ENCODE measurements around the gene PPP2R2C. TPM values are rescaled to one million over a fixed set of nuclear protein-coding genes. Genes with fewer than 3 reads are reported as not detected.
A peak's percentile ranks its signal among the peaks of the same experiment; 100 is the strongest.

PPP2R2C gene
- total and polyA plus RNA-seq, 9 of the 15 experiments (the other 6 are each of a cell fraction or from before 2014, with no cell fraction given), result 0.04 to 0.06 TPM; not detected in 7

DNA sequence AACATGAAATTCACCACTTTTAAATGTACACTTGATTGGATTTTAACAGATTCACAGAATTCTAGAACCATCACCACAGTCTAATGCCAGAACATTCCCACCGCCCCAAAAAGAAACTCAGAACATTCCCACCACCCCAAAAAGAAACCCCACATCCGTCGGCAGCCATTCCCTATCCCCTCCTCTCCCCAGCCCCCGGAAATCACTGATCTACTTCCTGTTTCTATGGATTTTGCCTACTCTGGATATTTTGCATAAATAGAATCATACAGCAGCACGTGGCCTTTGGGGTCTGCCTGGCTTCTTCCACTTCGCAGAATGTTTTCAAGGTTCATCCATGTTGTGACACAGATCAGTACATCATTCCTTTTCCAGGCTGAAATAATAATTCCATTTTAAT lies 79.3 kb downstream of the PPP2R2C start (continued):
- TF ChIP-seq, protein P1, sequence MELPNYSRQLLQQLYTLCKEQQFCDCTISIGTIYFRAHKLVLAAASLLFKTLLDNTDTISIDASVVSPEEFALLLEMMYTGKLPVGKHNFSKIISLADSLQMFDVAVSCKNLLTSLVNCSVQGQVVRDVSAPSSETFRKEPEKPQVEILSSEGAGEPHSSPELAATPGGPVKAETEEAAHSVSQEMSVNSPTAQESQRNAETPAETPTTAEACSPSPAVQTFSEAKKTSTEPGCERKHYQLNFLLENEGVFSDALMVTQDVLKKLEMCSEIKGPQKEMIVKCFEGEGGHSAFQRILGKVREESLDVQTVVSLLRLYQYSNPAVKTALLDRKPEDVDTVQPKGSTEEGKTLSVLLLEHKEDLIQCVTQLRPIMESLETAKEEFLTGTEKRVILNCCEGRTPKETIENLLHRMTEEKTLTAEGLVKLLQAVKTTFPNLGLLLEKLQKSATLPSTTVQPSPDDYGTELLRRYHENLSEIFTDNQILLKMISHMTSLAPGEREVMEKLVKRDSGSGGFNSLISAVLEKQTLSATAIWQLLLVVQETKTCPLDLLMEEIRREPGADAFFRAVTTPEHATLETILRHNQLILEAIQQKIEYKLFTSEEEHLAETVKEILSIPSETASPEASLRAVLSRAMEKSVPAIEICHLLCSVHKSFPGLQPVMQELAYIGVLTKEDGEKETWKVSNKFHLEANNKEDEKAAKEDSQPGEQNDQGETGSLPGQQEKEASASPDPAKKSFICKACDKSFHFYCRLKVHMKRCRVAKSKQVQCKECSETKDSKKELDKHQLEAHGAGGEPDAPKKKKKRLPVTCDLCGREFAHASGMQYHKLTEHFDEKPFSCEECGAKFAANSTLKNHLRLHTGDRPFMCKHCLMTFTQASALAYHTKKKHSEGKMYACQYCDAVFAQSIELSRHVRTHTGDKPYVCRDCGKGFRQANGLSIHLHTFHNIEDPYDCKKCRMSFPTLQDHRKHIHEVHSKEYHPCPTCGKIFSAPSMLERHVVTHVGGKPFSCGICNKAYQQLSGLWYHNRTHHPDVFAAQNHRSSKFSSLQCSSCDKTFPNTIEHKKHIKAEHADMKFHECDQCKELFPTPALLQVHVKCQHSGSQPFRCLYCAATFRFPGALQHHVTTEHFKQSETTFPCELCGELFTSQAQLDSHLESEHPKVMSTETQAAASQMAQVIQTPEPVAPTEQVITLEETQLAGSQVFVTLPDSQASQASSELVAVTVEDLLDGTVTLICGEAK (IDR thresholded peaks at IDR 0.05), result peak; percentile 74
- TF ChIP-seq, protein P1 (CRISPR knock-in tag; IDR thresholded peaks at IDR 0.05), result no peak
- TF ChIP-seq SP2 (IDR thresholded peaks at IDR 0.05; ENCODE audit: extremely low read depth, low read depth, low read length, poor library complexity, severe bottlenecking) (no peak), GABPB1 (CRISPR knock-in tag; IDR thresholded peaks at IDR 0.05) (no peak), PHB (CRISPR knock-in tag; IDR thresholded peaks at IDR 0.05) (no peak), RBM25 (IDR thresholded peaks at IDR 0.05; ENCODE audit: low read depth, low read length, severe bottlenecking) (no peak), CREM (IDR thresholded peaks at IDR 0.05; ENCODE audit: low read depth) (no peak), ELF2 (CRISPR knock-in tag; IDR thresholded peaks at IDR 0.05) (no peak), ZKSCAN8 (CRISPR knock-in tag; IDR thresholded peaks at IDR 0.05) (no peak), SPI1 (IDR thresholded peaks at IDR 0.05; ENCODE audit: borderline replicate concordance, low read depth, low read length) (no peak), MCM3 (IDR thresholded peaks at IDR 0.05) (no peak), L3MBTL2 (IDR thresholded peaks at IDR 0.05) (0 out of 2 replicates have a peak, but pooled peaks have one; percentile 17), ASH1L (IDR thresholded peaks at IDR 0.05; ENCODE audit: borderline replicate concordance, low read depth, partially characterized antibody) (no peak), HLTF (IDR thresholded peaks at IDR 0.05) (no peak), POLR2G (IDR thresholded peaks at IDR 0.05; ENCODE audit: low read depth, low read length) (no peak), TFAM (CRISPR knock-in tag; conservative IDR thresholded peaks at IDR 0.05) (no peak), HNRNPK (IDR thresholded peaks at IDR 0.05; ENCODE audit: low read depth, low read length, poor library complexity, severe bottlenecking) (no peak), ZNF668 (CRISPR knock-in tag; IDR thresholded peaks at IDR 0.05) (no peak), ZNF431 (CRISPR knock-in tag; IDR thresholded peaks at IDR 0.05) (no peak), ZNF146 (CRISPR knock-in tag; IDR thresholded peaks at IDR 0.05; ENCODE audit: unreplicated experiment) (no peak), GABPA (tag; conservative IDR thresholded peaks at IDR 0.05; ENCODE audit: low read depth) (peak; percentile 74)
- TF ChIP-seq, protein P2, sequence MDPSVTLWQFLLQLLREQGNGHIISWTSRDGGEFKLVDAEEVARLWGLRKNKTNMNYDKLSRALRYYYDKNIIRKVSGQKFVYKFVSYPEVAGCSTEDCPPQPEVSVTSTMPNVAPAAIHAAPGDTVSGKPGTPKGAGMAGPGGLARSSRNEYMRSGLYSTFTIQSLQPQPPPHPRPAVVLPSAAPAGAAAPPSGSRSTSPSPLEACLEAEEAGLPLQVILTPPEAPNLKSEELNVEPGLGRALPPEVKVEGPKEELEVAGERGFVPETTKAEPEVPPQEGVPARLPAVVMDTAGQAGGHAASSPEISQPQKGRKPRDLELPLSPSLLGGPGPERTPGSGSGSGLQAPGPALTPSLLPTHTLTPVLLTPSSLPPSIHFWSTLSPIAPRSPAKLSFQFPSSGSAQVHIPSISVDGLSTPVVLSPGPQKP (CRISPR knock-in tag; IDR thresholded peaks at IDR 0.05), result no peak
